ENCODE measurements around the gene RAB3B.
"Not testable (repeated sequence)": the region's sequence is repeated elsewhere in the genome, so short reads cannot be mapped to it uniquely, and the experiment has no call there.

RAB3B gene

DNA sequence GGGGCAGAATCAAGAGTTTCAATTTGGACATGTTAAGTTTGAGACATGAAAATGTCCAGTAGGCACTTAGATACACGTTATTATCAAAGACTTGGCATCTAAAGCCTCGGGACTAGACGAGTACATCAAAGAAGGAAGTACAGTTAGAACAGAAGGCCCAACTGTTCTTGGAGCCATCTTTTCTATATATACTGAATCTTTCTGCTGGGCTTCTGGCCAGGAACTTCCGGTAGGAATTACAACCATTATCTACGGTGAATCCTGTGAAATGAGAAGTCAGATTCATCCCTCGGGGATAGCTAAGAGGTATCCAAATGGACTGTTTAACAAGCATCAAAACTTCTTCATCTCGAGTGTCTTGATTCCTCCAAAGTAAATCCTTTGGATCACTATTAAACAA is 77.6 kb downstream of the RAB3B start:
- no peak for DNase-seq

DNA sequence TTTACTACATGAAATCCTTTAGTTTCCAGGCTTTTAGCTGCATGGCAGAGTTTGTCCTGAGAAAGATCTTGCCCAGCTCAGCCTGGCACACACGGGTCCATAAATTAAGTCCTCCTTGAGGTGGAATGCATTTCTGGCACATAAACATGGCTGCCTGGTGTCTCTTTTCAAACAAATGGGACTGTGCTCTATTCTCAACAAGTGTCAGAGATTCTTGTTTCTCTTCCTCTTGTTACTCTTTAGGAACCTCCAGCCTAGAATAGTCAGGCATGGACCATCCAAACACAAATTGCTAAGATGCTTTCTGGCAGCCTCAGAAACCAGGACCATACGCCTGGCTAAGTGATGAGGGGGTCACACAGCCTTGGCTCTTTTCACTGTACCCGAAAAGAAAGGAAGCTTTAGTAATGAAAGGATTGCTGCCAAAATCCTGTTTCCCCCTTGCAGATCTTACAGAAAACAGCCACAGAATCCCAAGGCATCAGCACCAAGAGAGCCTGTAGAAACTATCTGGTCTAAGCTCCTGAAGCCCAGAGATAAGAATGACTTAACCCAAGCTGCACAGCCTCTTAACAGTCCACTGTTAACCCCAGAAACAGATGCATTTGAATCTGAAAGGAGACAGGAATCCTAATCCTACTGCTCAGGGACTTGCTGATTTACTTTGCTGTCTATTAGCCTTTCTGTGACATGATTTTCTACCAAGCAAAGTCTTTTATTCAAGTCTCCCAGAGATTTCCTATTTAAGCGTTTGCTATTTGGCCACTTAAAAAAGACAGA is 80.1 kb downstream of the RAB3B start:
- no peak for DNase-seq

DNA sequence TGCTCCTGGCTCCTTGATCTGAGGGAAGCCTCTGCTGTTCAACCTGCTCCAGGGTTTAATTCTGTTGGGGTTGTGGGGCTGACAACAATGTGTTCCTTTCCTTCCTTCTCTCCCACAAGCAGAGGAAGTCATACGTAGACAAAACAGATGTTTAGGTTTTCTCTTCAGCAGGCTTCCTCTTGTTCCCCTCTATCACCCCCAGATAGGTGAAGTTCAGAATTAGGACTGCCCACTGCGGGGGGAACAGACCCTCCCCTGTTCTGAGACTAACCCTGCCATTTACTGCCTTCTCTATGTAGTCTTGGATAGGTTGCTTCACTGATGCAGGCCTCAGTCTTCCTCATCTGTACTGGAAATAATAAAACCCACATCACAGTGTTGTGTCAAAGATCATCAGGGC is 82.0 kb downstream of the RAB3B start:
- DNase-seq: no peak

DNA sequence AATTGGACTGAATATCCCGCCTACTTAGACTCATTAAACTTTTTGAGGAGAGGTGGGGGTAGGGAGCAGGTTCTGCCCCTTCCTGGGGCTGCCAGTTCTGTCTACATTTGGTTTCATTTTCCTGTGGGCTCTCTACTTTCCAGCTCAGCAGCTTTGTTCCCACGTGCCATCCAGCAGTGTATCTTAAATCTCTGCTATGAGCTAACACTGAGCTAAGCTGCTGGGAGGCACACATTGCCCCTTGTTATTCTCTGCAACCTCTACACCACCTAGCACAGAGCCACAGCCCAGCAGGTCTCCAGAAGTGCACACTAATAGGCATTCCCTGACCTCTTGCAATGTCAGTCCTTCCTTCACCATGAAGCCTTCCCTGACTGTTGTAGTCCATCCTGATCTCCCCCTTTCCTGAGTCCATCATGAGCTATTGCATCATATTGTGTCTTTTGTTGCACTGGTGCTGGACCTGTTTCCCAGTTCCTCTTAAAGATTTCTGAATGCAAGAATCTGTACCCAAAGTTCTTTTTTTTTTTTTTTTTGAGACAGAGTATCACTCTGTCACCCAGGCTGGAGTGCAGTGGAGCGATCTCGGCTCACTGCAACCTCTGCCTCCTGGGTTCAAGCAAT is 83.3 kb downstream of the RAB3B start:
- DNase-seq: no peak

DNA sequence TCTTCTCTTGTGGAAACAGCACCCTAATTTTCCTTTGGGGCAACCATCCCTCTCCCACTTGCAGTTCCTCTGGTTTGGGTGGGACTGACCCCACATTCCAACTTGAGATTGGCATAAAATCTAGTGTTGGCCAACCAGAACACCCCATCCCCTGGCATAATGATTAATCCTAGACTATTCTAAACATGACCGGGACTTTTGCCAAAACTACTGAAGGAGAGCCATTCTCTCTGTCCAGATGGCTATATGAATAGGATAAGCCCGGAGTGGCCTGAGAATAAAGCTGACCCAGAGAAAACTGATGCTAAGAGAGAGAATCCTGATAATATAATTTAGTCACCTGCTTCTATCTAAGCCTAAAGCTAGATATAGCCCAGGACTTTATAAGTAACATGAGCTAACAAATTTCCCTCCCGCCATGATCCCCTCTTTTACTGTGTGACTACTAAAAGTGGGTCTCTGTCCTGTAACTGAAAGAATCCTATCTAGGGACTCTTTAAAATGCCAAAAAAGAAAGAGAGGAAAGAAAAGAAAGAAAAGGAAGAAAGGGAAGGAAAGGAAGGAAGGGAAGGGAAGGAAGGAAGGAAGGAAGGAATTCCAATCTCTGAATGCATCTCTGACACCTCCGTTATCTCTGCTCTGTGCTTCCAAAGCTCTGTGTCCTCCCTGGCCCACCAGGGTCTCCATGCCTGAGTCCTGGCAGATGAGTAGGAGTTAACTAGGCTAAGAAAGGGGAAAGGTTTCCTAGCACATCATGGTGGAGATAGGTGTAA is 84.0 kb downstream of the RAB3B start:
- DNase-seq: no peak

DNA sequence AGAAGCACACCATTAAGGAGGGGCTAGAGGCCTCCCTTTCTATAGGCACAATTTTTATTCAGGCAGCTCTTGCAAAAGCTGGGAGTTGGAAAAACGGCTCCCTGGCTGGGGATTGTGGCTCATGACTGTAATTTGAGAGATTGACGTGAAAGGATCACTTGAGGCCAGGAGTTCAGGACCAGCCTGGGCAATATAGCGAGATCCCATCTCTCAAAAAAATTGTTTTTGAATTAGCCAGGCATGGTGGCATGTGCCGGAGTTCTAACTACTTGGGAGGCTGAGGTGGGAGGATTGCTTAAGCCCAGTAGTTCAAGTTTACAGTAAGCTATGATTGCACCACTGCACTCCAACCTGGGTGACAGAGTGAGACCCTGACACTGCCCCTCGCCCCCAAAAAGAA is 88.0 kb downstream of the RAB3B start:
- DNase-seq: no peak

DNA sequence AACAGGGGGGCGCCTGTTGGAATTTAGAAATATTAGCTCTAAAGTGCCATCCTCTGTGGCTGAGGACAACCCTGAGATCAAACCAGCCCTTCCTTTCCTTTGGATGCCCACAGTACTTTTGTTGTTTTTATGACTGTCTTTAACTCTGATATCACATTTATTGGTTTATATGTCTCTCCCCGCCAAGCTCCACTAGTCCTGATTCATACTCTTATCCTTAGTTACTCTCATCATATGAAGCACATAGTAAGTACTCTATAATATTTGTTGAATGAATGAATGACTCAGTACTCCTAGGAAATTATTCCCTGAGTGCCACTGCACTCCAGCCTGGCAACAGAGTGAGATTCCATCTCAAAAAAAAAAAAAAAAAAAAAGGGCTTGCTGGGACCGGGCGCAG is 89.3 kb downstream of the RAB3B start:
- no peak for DNase-seq

DNA sequence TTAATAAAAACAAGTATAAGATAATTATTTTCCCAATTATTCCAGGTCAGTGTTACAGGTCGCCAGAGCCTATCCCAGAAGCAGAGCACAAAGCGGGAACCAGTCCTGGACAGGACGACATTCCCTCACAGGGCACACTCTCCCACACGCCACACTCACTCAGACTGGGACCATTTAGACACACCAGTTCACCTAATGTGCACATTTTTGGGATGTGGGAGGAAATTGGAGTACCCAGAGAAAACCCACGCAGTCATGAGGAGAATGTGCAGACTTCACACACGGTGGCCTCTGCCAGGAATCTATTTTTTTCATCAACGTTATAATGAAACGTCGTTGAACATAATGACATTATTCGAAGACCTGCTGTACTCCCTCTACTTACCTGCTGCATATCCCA is 91.5 kb downstream of the RAB3B start:
- DNase-seq: no peak

DNA sequence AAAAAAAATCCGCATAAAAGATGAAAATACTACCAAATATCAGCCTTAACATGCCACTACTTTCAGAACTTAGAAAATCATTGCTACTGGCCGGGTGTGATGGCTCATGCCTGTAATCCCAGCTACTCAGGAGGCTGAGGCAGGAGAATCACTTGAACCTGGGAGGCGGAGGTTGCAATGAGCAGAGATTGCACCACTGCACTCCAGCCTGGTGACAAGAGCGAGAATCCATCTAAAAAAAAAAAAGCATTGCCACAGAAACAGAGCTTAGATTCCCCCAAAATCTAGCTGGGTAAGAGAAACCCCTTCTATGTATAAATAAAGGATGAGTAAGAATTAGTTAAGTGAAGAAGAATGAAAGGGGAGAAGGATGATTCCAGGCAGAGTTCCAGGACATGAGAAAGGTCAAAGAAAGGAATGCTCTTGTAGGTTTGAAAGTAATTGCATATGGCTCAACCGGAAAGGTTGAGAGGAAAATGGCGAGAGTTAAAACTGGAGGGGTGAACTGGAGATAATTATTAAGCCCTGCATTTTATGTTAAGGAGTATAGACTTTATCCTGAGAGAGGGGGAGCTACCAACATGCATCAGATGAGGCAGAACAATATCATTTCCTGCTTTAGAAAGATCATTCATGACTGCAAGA is 92.3 kb downstream of the RAB3B start:
- no peak for DNase-seq

DNA sequence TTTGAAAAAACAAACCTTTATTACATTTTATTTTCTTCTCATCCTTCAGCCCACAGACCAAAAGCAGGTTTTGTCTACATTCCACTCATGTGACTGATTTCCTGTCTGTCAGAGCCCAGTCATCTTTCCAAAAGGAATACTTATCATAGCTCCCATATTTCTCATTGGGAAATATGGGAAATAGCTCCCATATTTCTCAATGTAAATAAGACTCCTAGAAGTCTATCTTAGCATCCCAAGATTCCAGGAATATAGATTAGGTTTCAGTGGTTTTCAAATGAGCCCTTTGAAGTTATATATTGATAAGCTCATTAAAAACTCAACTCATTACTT is 92.8 kb downstream of the RAB3B start:
- DNase-seq: no peak

DNA sequence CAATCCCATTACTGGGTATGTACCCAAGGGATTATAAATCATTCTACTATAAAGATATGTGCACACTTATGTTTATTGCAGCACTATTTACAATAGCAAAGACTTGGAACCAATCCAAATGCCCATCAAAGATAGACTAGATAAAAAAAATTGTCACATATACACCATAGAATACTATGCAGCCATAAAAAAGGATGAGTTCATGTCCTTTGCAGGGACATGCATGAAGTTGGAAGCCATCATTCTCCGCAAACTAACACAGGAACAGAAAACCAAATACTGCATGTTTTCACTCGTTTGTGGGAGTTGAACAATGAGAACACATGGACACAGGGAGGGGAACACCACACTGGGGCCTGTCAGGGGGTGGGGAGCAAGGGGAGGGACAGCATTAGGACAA is 95.8 kb downstream of the RAB3B start:
- DNase-seq: not testable (repeated sequence)

DNA sequence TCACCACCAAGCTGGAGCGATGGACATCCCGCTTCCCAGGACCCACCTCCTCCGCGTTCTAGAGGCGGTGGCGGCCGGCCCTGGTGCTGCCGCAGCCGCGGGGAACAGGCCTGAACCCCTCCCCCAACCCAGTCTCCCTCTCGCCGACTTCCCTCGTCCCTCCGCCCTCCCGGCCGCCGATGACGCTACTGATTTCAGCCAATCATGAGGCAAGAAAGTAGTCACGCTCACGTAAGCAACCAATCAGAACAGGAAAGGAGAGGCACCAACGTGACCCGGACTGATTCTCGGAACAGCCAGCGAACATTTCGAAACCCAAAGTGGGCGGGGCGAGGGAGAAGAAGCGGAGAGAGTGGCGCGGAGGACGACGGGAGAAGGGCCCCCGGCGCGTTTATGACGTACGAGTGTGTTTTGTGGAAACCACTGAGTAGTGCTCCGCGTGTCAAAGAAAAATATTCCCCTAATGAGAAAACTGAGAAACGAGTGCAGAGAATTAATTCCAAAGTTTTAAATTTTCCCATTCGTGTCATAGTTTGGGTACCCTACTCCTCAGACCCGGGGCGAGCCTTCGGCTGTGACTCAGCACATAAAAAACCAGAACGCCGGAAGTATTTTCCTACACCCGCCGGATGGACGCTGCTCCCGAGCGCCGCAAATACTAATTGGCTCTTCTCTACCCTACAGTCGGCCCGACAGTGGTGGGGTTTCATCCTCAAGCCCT is 111.7 kb downstream of the RAB3B start, which contains the start of gene NRDC:
Gene NRDC, minus strand, starts transcription at position 112 of the 721 bp plus-strand sequence. CDS start 112 bp downstream, outside the sequence.
- DNase-seq: peak; percentile 100

DNA sequence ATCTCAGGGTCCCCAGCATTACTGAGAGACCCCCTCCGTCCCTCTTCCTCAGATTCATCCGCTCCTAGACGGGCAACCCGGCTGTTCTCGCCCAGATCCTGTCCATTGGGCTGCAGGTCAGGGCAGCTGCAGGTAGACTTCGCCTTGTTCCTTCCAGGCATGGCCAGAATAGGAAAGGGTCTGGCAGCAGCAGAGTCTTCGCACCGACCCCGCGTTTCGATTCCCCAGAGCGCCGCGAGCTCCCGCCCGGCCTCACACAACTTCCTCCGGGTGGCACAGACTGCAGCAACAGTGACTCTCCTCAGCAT is 112.2 kb downstream of the RAB3B start:
- no peak for DNase-seq

DNA sequence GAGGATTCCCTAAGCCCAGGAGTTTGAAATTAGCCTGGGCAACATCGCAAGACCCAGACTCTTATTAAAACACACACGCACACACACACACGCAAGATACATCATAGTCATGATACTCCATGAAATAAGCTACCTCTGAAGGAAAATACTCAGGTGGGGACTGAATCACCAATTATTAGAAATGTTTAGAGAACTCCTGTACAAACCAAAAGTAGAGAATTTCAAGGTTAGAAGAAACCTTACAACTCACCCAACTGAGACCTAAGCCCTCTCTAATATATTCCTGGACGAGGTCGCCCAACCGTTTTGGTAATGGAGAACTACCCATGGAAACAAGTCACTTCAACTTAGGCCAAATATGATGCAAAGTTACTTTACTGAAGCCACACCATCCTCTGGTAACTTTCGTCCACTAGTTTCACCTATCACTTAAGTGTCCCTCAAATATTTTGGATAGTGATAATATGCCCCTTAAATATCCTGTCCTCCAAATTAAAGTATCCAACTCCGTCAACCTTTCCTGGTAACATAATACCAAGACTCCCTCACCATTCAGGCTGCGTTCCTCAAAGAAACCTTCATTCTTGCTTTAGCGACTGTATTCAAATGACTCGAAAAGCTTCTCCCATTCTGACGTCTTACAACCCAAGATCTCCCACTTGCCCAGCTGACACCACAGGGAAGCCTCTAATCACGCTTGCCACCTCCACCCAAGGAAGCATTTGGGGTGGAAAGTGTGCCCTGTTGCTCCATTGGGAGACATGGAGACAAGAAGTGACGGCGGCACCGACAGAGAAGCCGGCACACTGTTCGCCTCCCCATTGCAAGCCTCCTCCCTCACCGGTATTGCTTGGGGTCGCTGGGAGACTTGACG is 112.8 kb downstream of the RAB3B start:
- peak; percentile 15 to 20 for DNase-seq

DNA sequence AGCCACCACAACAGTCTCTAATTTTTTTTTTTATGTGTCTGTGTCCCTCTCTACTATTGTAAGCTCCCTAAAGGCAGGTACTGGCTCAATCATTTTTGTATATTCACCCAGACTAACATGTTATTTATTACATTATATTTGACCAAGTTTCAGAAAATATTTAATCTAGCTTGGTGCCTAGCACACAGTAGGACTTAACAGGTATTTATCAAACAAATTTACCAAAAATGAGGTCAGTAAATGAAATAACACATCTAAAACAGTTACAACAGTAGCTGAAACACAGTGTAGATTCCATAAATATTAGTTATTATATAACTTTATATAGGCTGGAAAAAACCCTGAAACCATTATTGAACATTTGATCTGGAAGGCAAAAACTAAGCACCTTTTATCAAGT is 114.7 kb downstream of the RAB3B start:
- DNase-seq: no peak

DNA sequence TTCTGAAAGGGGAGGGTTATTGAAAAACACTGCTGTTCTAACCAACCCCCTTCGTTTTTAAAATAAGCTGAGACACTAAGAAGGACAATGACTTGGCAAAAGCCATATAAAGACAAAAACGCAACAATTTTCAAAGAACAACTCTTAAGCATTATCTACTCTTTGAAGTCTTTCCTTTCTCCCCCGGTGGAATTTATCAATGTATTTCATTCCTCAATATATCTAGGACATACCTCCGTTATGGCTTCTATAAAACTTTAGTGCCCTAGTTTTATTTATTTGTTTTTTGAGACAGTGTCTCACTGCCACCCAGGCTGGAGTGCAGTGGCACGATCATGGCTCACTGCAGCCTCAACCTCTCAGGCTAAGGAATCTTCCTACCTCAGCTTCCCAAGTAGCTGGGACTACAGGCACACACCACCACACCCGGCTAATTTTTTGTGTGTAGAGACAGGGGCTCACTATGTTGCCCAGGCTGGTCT is 115.2 kb downstream of the RAB3B start:
- DNase-seq: no peak

DNA sequence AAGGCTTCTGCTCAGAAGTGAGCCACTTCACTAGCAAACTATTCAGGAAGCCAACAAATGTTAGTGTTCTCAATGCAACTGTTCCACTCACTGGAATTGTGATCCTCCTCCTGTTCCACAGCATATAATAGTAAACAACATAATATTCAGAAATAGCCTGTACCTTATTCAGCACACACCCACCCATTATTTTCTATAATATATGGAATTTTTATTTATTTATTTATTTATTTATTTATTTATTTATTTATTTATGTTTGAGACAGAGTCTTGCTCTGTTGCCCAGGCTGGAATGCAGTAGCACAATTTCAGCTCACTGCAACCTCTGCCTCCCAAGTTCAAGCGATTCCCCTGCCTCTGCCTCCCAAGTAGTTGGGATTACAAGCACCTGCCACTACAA is 117.2 kb downstream of the RAB3B start:
- not testable (repeated sequence) for DNase-seq

DNA sequence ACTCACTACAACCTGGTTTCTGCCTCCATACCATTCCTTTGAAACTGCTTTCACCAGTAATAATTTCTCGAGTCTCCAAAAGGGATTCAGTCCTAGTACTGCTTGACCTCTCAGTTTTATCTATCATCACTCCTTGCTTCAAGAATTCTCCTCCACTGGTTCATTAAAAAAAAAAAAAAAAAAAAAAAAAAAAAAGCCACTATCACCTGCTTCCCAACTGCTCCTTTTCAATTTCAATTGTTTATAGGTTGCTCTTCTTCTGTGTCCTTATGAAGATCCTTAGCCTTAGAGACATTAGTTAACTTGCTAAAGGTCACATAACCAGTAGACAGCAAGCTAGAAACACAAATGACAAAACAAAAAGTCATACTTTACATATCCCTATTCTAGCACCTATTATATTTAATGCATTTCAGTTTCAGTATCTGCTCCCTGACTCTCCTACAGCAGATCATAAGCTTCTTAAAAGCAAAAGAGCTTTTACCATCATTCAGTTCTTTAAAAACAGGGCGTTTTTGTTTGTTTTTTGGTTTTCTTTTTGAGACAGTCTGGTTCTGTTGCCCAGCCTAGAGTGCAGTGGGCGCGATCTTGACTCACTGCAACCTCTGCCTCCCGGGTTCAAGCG is 119.0 kb downstream of the RAB3B start:
- DNase-seq: no peak

DNA sequence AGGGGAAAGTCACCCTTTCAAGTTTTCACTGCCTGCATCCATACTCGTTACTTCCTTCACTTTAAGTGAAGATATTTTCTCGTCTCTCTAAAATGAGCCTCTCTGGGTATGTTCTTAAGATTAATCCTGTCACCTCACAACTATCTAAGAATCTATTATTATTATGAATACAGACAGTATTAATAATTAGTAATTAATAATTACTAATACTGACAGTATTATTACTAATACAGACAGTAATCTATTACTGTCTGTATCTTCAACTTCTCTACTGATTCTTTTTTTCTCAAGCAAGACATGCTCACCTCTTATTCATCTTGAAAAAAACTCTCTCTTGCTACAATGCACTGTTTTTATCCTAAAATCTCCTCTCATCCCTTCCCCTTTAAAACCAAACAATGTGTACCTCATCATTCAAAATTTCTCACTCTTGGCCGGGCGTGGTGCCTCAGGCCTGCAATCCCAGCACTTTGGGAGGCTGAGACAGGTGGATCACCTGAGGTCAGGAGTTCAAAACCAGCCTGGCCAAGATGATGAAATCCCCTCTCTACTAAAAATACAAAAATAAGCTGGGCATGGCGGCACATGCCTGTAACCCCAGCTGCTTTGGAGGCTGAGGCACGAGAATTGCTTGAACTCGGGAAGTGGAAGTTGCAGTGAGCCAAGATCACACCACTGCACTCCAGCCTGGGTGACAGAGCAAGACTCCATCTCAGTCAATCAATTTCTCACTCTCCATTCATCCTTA is 119.7 kb downstream of the RAB3B start:
- DNase-seq: no peak

DNA sequence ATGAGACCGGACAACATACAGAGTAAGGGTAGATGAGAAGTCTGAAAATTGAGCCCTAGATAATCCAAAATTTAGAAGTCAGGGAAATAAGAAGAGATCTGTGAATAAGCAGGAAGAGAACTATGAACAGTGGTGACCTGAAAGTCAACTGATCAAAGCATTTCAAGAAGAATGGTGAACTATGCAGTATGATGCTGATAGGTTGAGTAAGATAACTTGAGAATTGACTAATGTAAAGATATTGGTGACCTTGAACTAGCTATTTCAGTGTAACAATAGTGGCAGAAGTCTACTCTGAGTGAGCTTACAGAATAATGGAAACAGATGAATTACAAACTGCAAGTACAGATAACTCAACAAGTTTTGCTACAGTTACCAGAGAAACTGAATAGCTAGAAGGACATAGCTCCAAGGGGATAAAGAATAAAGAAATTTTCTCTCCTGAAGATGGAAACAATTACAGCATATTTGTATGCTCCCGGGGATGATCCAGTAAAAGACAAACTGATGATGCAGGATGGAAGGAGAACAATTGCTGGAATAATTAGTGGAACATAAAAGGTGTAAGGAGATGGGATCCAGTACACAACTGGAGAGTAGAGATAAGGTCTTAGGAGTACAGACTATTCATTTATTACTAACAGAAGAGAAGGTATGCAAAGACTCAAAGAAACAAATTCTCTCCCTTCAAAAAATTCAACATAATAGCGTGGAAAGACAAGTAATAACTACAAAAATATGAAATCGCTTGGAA is 122.8 kb downstream of the RAB3B start:
- no peak for DNase-seq

All from CD4-positive, alpha-beta T cell treated with Interleukin-4 for 1 hour (primary cell).